Activated CD8-positive, alpha-beta memory T cell treated with anti-CD3 and anti-CD28 coated beads, Interleukin-2, amount 10 ng/mL, durations not matched to agents 7 days and 5 days (primary cell): ENCODE data around the gene NRCAM. TPM values are rescaled to one million over a fixed set of nuclear protein-coding genes. Genes with fewer than 3 reads are reported as not detected.

Experiments
- ATAC-seq: fragments of 150-1000 bp; cut with Tn5 transposase; one replicate; pipeline ENCODE4 v1.10.0; 2021; ENCODE audit warnings: moderate library complexity
- CTCF ChIA-PET: fragments of 350-600 bp; sonication (Branson Sonifier 250); formaldehyde crosslinking; loops from one replicate; lab custom pipeline; 2021; ENCODE audit warnings: antibody characterized with exemption; lab: Charles Lee
- DNase-seq: peaks from one replicate; pipeline ENCODE4 v3.0.0-alpha.2; 2020
- H3K27ac Mint-ChIP-seq: one replicate; pipeline ENCODE4 v1.8.0; 2021; ENCODE audit warnings: mild to moderate bottlenecking, mixed read lengths
- H3K27me3 Mint-ChIP-seq: one replicate; pipeline ENCODE4 v1.8.0; 2021; ENCODE audit warnings: mixed read lengths
- H3K36me3 Mint-ChIP-seq: one replicate; pipeline ENCODE4 v1.8.0; 2021; ENCODE audit warnings: mild to moderate bottlenecking, mixed read lengths
- H3K4me1 Mint-ChIP-seq: one replicate; pipeline ENCODE4 v1.8.0; 2021; ENCODE audit warnings: mixed read lengths
- H3K4me3 Mint-ChIP-seq: one replicate; pipeline ENCODE4 v1.8.0; 2021; ENCODE audit warnings: mild to moderate bottlenecking, moderate library complexity, mixed read lengths
- H3K9me3 Mint-ChIP-seq: one replicate; pipeline ENCODE4 v1.8.0; 2022; ENCODE audit warnings: low read depth, mixed read lengths
- total RNA-seq, 2 experiments: library from RNA; stranded (reverse); gene quantifications; one replicate each; pipeline ENCODE4 v1.2.3, GENCODE V29; 2021

The NRCAM gene
- total RNA-seq, 2 experiments from 2014 or later = 0.35 TPM; not detected in 1

GRCh38 chr7:108227366-108227765 lies 228.9 kb downstream of the NRCAM start:
- CTCF ChIA-PET = interaction anchor here (1.3 kb wide), 1 partner anchor 9 kb away, joined by 4 read pairs; no protein-coding TSS in a partner anchor
- Mint-ChIP-seq H3K27ac (no peak overlapping the region), H3K9me3 (no peaks in the 10 kb centered on the region), H3K4me1 (no peaks in the 10 kb centered on the region), H3K36me3 (no peaks in the 10 kb centered on the region), H3K4me3 (no peak overlapping the region), H3K27me3 (peaks cover 10% of the 10 kb centered on the region)
- DNase-seq (no peak), ATAC-seq (no peak)

- H3K27ac Mint-ChIP-seq = no peak overlapping the region
- no peaks in the 10 kb centered on the region for H3K9me3 Mint-ChIP-seq
- CTCF ChIA-PET = interaction anchor here (1.3 kb wide), 1 partner anchor 9 kb away, joined by 4 read pairs; no protein-coding TSS in a partner anchor
- no peaks in the 10 kb centered on the region for H3K36me3 Mint-ChIP-seq
- DNase-seq (no peak), ATAC-seq (no peak)
- H3K4me3 Mint-ChIP-seq = no peak overlapping the region
- no peaks in the 10 kb centered on the region for H3K4me1 Mint-ChIP-seq
- H3K27me3 Mint-ChIP-seq = peaks cover 10% of the 10 kb centered on the region
These were observed 229.4 kb downstream of the NRCAM start for GRCh38 chr7:108226816-108227299.

GRCh38 chr7:108225531-108226181 lies 230.6 kb downstream of the NRCAM start:
- Mint-ChIP-seq H3K36me3 (no peaks in the 10 kb centered on the region), H3K4me1 (no peaks in the 10 kb centered on the region), H3K27ac (no peak overlapping the region), H3K9me3 (no peaks in the 10 kb centered on the region), H3K27me3 (peaks cover 10% of the 10 kb centered on the region), H3K4me3 (no peak overlapping the region)
- DNase-seq (no peak), ATAC-seq (no peak)
- CTCF ChIA-PET = no interaction called here

- Mint-ChIP-seq H3K36me3 (no peaks in the 10 kb centered on the region), H3K4me3 (no peak overlapping the region), H3K27ac (no peak overlapping the region), H3K9me3 (no peaks in the 10 kb centered on the region), H3K4me1 (no peaks in the 10 kb centered on the region), H3K27me3 (peaks cover 10% of the 10 kb centered on the region)
- ATAC-seq (no peak), DNase-seq (no peak)
- CTCF ChIA-PET = no interaction called here
These were observed 231.8 kb downstream of the NRCAM start for GRCh38 chr7:108224387-108224786.

- no peaks in the 10 kb centered on the region for H3K36me3 Mint-ChIP-seq
- no peak overlapping the region for H3K4me3 Mint-ChIP-seq
- no peak for ATAC-seq
- CTCF ChIA-PET = interaction anchor here (1.2 kb wide), 1 partner anchor 11 kb away, joined by 3 read pairs; no protein-coding TSS in a partner anchor
- peaks cover 9% of the 10 kb centered on the region for H3K27me3 Mint-ChIP-seq
- no peak overlapping the region for H3K27ac Mint-ChIP-seq
- no peaks in the 10 kb centered on the region for H3K9me3 Mint-ChIP-seq
- H3K4me1 Mint-ChIP-seq = no peaks in the 10 kb centered on the region
- DNase-seq = no peak
These were observed 233.9 kb downstream of the NRCAM start for GRCh38 chr7:108222236-108222892.

GRCh38 chr7:108211382-108212201 lies 244.6 kb downstream of the NRCAM start:
- DNase-seq (no peak), ATAC-seq (no peak)
- H3K9me3 Mint-ChIP-seq = no peaks in the 10 kb centered on the region
- no peaks in the 10 kb centered on the region for H3K4me1 Mint-ChIP-seq
- H3K4me3 Mint-ChIP-seq = no peak overlapping the region
- no peaks in the 10 kb centered on the region for H3K36me3 Mint-ChIP-seq
- CTCF ChIA-PET = interaction anchor here (0.9 kb wide), 1 partner anchor 11 kb away, joined by 3 read pairs; no protein-coding TSS in a partner anchor
- no peak overlapping the region for H3K27ac Mint-ChIP-seq
- H3K27me3 Mint-ChIP-seq = peaks cover 6% of the 10 kb centered on the region

GRCh38 chr7:108210796-108211195 lies 245.4 kb downstream of the NRCAM start:
- CTCF ChIA-PET = interaction anchor here (0.9 kb wide), 1 partner anchor 12 kb away, joined by 3 read pairs; no protein-coding TSS in a partner anchor
- no peak for ATAC-seq
- DNase-seq = no peak

GRCh38 chr7:108205311-108205710 lies 250.9 kb downstream of the NRCAM start:
- no peak overlapping the region for H3K27ac Mint-ChIP-seq
- no peaks in the 10 kb centered on the region for H3K4me1 Mint-ChIP-seq
- H3K9me3 Mint-ChIP-seq = no peaks in the 10 kb centered on the region
- no peaks in the 10 kb centered on the region for H3K36me3 Mint-ChIP-seq
- no peak overlapping the region for H3K4me3 Mint-ChIP-seq
- peaks cover 6% of the 10 kb centered on the region for H3K27me3 Mint-ChIP-seq
- DNase-seq = no peak
- ATAC-seq = no peak
- CTCF ChIA-PET = no interaction called here

More at GRCh38 chr7:108210796-108211195, 245.4 kb downstream of the NRCAM start:
- Mint-ChIP-seq H3K27me3 (peaks cover 6% of the 10 kb centered on the region), H3K9me3 (no peaks in the 10 kb centered on the region), H3K4me3 (no peak overlapping the region), H3K36me3 (no peaks in the 10 kb centered on the region), H3K27ac (no peak overlapping the region), H3K4me1 (no peaks in the 10 kb centered on the region)

GRCh38 chr7:108204281-108204796 lies 251.9 kb downstream of the NRCAM start:
- Mint-ChIP-seq H3K9me3 (no peaks in the 10 kb centered on the region), H3K4me1 (no peaks in the 10 kb centered on the region), H3K27ac (no peak overlapping the region), H3K27me3 (peaks cover 6% of the 10 kb centered on the region), H3K4me3 (no peak overlapping the region), H3K36me3 (no peaks in the 10 kb centered on the region)
- ATAC-seq = no peak
- CTCF ChIA-PET = no interaction called here
- DNase-seq = no peak

GRCh38 chr7:108203537-108203936 lies 252.7 kb downstream of the NRCAM start:
- ATAC-seq = no peak
- DNase-seq = no peak
- no peaks in the 10 kb centered on the region for H3K36me3 Mint-ChIP-seq
- no peaks in the 10 kb centered on the region for H3K9me3 Mint-ChIP-seq
- no peak overlapping the region for H3K27ac Mint-ChIP-seq
- peaks cover 6% of the 10 kb centered on the region for H3K27me3 Mint-ChIP-seq
- no peak overlapping the region for H3K4me3 Mint-ChIP-seq
- CTCF ChIA-PET = no interaction called here
- H3K4me1 Mint-ChIP-seq = no peaks in the 10 kb centered on the region

GRCh38 chr7:108202743-108203142 lies 253.5 kb downstream of the NRCAM start:
- Mint-ChIP-seq H3K4me3 (no peak overlapping the region), H3K4me1 (no peaks in the 10 kb centered on the region), H3K27me3 (peaks cover 6% of the 10 kb centered on the region), H3K9me3 (no peaks in the 10 kb centered on the region), H3K36me3 (no peaks in the 10 kb centered on the region), H3K27ac (no peak overlapping the region)
- DNase-seq (no peak), ATAC-seq (no peak)
- CTCF ChIA-PET = no interaction called here

- CTCF ChIA-PET = no interaction called here
- Mint-ChIP-seq H3K9me3 (no peaks in the 10 kb centered on the region), H3K4me3 (no peak overlapping the region), H3K27me3 (peaks cover 11% of the 10 kb centered on the region), H3K4me1 (no peaks in the 10 kb centered on the region), H3K36me3 (no peaks in the 10 kb centered on the region), H3K27ac (no peak overlapping the region)
- ATAC-seq = no peak
- DNase-seq = no peak
These were observed 254.5 kb downstream of the NRCAM start for GRCh38 chr7:108201766-108202165.

GRCh38 chr7:108200326-108200725 lies 255.9 kb downstream of the NRCAM start:
- Mint-ChIP-seq H3K27me3 (peaks cover 12% of the 10 kb centered on the region), H3K4me1 (no peaks in the 10 kb centered on the region), H3K4me3 (no peak overlapping the region), H3K9me3 (no peaks in the 10 kb centered on the region), H3K36me3 (no peaks in the 10 kb centered on the region), H3K27ac (no peak overlapping the region)
- no peak for DNase-seq
- ATAC-seq = no peak
- CTCF ChIA-PET = no interaction called here
